ENCODE measurements around the gene PTGES.

DNA sequence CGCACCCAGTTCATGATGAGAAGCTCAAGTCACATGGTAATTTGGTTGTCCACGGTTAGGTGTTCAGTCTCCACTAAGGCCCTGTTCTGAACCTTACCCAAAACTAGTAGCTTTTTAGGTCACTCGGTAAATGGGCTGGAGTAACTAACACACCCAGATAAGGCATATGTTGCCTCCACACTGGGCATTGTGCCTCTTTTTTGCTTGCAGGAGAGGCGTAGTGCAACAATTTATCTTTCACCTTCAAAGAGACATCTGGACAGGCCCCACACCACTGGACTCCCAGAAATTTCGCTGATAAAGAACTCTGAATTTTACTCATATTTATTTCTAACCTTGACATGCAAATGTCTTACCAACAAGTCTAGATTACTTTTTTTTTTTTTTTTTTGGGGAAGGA is 16.8 kb upstream of the PTGES start:
- TF ChIP-seq, protein P1, sequence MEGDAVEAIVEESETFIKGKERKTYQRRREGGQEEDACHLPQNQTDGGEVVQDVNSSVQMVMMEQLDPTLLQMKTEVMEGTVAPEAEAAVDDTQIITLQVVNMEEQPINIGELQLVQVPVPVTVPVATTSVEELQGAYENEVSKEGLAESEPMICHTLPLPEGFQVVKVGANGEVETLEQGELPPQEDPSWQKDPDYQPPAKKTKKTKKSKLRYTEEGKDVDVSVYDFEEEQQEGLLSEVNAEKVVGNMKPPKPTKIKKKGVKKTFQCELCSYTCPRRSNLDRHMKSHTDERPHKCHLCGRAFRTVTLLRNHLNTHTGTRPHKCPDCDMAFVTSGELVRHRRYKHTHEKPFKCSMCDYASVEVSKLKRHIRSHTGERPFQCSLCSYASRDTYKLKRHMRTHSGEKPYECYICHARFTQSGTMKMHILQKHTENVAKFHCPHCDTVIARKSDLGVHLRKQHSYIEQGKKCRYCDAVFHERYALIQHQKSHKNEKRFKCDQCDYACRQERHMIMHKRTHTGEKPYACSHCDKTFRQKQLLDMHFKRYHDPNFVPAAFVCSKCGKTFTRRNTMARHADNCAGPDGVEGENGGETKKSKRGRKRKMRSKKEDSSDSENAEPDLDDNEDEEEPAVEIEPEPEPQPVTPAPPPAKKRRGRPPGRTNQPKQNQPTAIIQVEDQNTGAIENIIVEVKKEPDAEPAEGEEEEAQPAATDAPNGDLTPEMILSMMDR (conservative IDR thresholded peaks at IDR 0.05 in 1 of 2, IDR thresholded peaks at IDR 0.05 in 1 of 2; ENCODE audit: low read depth in 1 of 2, low read length in 2 of 2): no peak
- TF ChIP-seq EZH2 (IDR thresholded peaks at IDR 0.05; ENCODE audit: low read length, missing control alignments): no peak

Data from fibroblast of lung (primary cell).